Measurements from ENCODE around the gene TMEM89. TPM values are rescaled to one million over a fixed set of nuclear protein-coding genes. Genes with fewer than 3 reads are reported as not detected.

TMEM89 gene
- total and polyA plus RNA-seq, 2 of the 4 experiments (the other 2 are of a cell fraction) = 0.15 TPM; not detected in 1

- no peak overlapping the region for H2BK5ac ChIP-seq (ENCODE audit: low read depth, low read length, poor library complexity, severe bottlenecking)
- no peak overlapping the region for H2AFZ ChIP-seq (replicated peaks; ENCODE audit: low read length, poor library complexity)
- no peak overlapping the region for H3K4me2 ChIP-seq (ENCODE audit: low read depth, low read length)
- H2BK120ac ChIP-seq (ENCODE audit: low read depth, low read length) = no peak overlapping the region
- H3K79me1 ChIP-seq (ENCODE audit: low read depth in 1 of 2, low read length in 2 of 2) = peaks cover 0 to 5% of the 10 kb centered on the region in 2 experiments; a peak in 1 of 4 replicates
- TF ChIP-seq NFE2L2 (IDR thresholded peaks at IDR 0.05; ENCODE audit: low read depth, low read length) (no peak), RAD21 (IDR thresholded peaks at IDR 0.05; ENCODE audit: low read length) (no peak), ELK1 (IDR thresholded peaks at IDR 0.05; ENCODE audit: borderline replicate concordance, low read depth, low read length) (no peak), CEBPB (IDR thresholded peaks at IDR 0.05; ENCODE audit: low read depth, low read length) (no peak)
- H3K14ac ChIP-seq (replicated peaks; ENCODE audit: low read depth, low read length) = no peak overlapping the region
- H3K23ac ChIP-seq (ENCODE audit: low read depth, low read length) = no peak overlapping the region
- no peak overlapping the region for H3K18ac ChIP-seq (ENCODE audit: low read depth, low read length)
- no peak overlapping the region for H3K4me3 ChIP-seq (ENCODE audit: insufficient read depth, low read depth, low read length)
- no peak overlapping the region for H2BK15ac ChIP-seq (ENCODE audit: low read depth, low read length)
- intact Hi-C loops (cut with micrococcal nuclease) (loop anchor here (2.0 kb wide), 1 partner anchor 14 kb away; no protein-coding TSS in a partner anchor), in situ Hi-C loops (cut with MboI; ENCODE audit: low sequenced_read_pairs) (loop anchor here (10.0 kb wide), 1 partner anchor 200 kb away; a partner anchor contains a TSS), dilution Hi-C loops (cut with HindIII; ENCODE audit: low sequenced_read_pairs, unreplicated experiment) (no loop called here)
- CTCF ChIA-PET = interaction anchor here (1.0 kb wide), 1 partner anchor 102 kb away, joined by 3 read pairs; no protein-coding TSS in a partner anchor
- H4K5ac ChIP-seq (ENCODE audit: low read depth, low read length) = no peak overlapping the region
- H2AK5ac ChIP-seq (ENCODE audit: low read depth, low read length) = no peak overlapping the region
- no peaks in the 10 kb centered on the region for H3K9me3 ChIP-seq (ENCODE audit: control insufficient read depth, insufficient read depth, low read length)
- BruUV-seq (replicated peaks) = no TSS peak
- peaks cover 5% of the 10 kb centered on the region for H3K9me1 ChIP-seq (ENCODE audit: insufficient read depth, low read length)
- H3K36me3 ChIP-seq (ENCODE audit: control insufficient read depth, insufficient read depth, low read length) = no peaks in the 10 kb centered on the region
- no peaks in the 10 kb centered on the region; the same call in 1 of the 2 replicates for H3K4me1 ChIP-seq (ENCODE audit: control insufficient read depth, insufficient read depth, low read length)
- H2AK9ac ChIP-seq (replicated peaks; ENCODE audit: low read depth, low read length, poor library complexity) = no peak overlapping the region
- no peak overlapping the region for H4K91ac ChIP-seq (ENCODE audit: insufficient read depth, low read depth, low read length)
- POLR2A ChIA-PET (ENCODE audit: unreplicated experiment) = no interaction called here
- ATAC-seq (ENCODE audit: low read depth) (no peak), DNase-seq (no peak)
- no peak overlapping the region for H2BK20ac ChIP-seq (ENCODE audit: low read depth, low read length)
- no peaks in the 10 kb centered on the region for H3K27me3 ChIP-seq (ENCODE audit: control insufficient read depth, insufficient read depth, low read length)
- H3K4ac ChIP-seq (ENCODE audit: low read depth, low read length) = no peak overlapping the region
- no CpG with 5 or more reads among the region's 4 CpGs for WGBS, 2 experiments (ENCODE audit: extremely low coverage in 2 of 2, insufficient read length in 1 of 2)
- no peak overlapping the region for H3K56ac ChIP-seq (ENCODE audit: extremely low read depth, insufficient read depth, low read length)
- no peak overlapping the region for H3K27ac ChIP-seq (ENCODE audit: insufficient read depth, low read length)
- H4K20me1 ChIP-seq (ENCODE audit: insufficient read depth, low read length) = no peaks in the 10 kb centered on the region
- no peak overlapping the region for H3K9ac ChIP-seq (ENCODE audit: low read depth, low read length)
- H4K8ac ChIP-seq (ENCODE audit: low read depth in 2 of 2, low read length in 2 of 2) = no peak overlapping the region
Measured at GRCh38 chr3:48664929-48665328, 43.4 kb upstream of the TMEM89 start.
